ENCODE results near the gene PPP1R14B. TPM values are rescaled to one million over a fixed set of nuclear protein-coding genes. Genes with fewer than 3 reads are reported as not detected.

PPP1R14B gene
- total RNA-seq, 3 donors from 2014 or later: 73.6 to 142 (median 87.5) TPM

GRCh38 chr11:64239662-64240434 lies 6.9 kb downstream of the PPP1R14B start:
- DNase-seq: peak; percentile 24 to 70 (median 46)
- H3K4me1 ChIP-seq (ENCODE audit: low read depth): peaks cover 53% of the 10 kb centered on the region

GRCh38 chr11:64238999-64239398 lies 7.7 kb downstream of the PPP1R14B start:
- H3K36me3 ChIP-seq (ENCODE audit: low read depth): no peaks in the 10 kb centered on the region

More at GRCh38 chr11:64239662-64240434, 6.9 kb downstream of the PPP1R14B start:
- Histone ChIP-seq H3K9me3 (no peaks in the 10 kb centered on the region), H3K36me3 (ENCODE audit: low read depth) (no peaks in the 10 kb centered on the region), H3K4me3 (no peak overlapping the region)
- peak; percentile 3 for ATAC-seq
- intact Hi-C loops (cut with DNase I, micrococcal nuclease): loop anchor here in 1 of 2 donors (10.0 kb wide), 1 partner anchor 55 kb away; the partner anchor contains the start of gene STIP1
- TF ChIP-seq CTCF (IDR thresholded peaks at IDR 0.05): no peak

GRCh38 chr11:64238076-64238475 lies 8.7 kb downstream of the PPP1R14B start:
- no peaks in the 10 kb centered on the region for H3K36me3 ChIP-seq (ENCODE audit: low read depth)
- DNase-seq (peak; percentile 31 to 71 (median 54)), ATAC-seq (no peak)
- H3K4me1 ChIP-seq (ENCODE audit: low read depth): peaks cover 47% of the 10 kb centered on the region
- intact Hi-C loops (cut with DNase I, micrococcal nuclease): no loop called here
- H3K9me3 ChIP-seq: no peaks in the 10 kb centered on the region
- H3K4me3 ChIP-seq: no peak overlapping the region
- no peak for TF ChIP-seq CTCF (IDR thresholded peaks at IDR 0.05)

More at GRCh38 chr11:64238999-64239398, 7.7 kb downstream of the PPP1R14B start:
- H3K9me3 ChIP-seq: no peaks in the 10 kb centered on the region
- intact Hi-C loops (cut with DNase I, micrococcal nuclease): no loop called here
- ATAC-seq (no peak), DNase-seq (peak in 1 of 3 donors; percentile 26)
- H3K4me1 ChIP-seq (ENCODE audit: low read depth): peaks cover 50% of the 10 kb centered on the region
- no peak for TF ChIP-seq CTCF (IDR thresholded peaks at IDR 0.05)
- H3K4me3 ChIP-seq: no peak overlapping the region

GRCh38 chr11:64237484-64237951 lies 9.2 kb downstream of the PPP1R14B start:
- TF ChIP-seq CTCF (IDR thresholded peaks at IDR 0.05): no peak
- H3K4me1 ChIP-seq (ENCODE audit: low read depth): peaks cover 42% of the 10 kb centered on the region
- H3K9me3 ChIP-seq: no peaks in the 10 kb centered on the region
- peak; percentile 34 for ATAC-seq
- H3K36me3 ChIP-seq (ENCODE audit: low read depth): no peaks in the 10 kb centered on the region
- no peak overlapping the region for H3K4me3 ChIP-seq
- intact Hi-C loops (cut with DNase I, micrococcal nuclease): no loop called here
- DNase-seq: peak; percentile 91 to 92 (median 92)

- intact Hi-C loops (cut with DNase I, micrococcal nuclease): no loop called here
- H3K4me1 ChIP-seq (ENCODE audit: low read depth): peaks cover 49% of the 10 kb centered on the region
- DNase-seq (peak in 1 of 3 donors; percentile 51), ATAC-seq (no peak)
- no peaks in the 10 kb centered on the region for H3K36me3 ChIP-seq (ENCODE audit: low read depth)
- no peak for TF ChIP-seq CTCF (IDR thresholded peaks at IDR 0.05)
- H3K9me3 ChIP-seq: no peaks in the 10 kb centered on the region
- H3K4me3 ChIP-seq: no peak overlapping the region
These were observed 11.1 kb downstream of the PPP1R14B start for GRCh38 chr11:64235437-64236161.

Measured in mucosa of descending colon (tissue), 3 donors.